KMS-11 (cell line): ENCODE measurements around the gene FIGNL2.

Source experiments
- H2AFZ ChIP-seq: fragments of 200-600 bp; sonication (generic); 2 replicates; pipeline ENCODE4 v1.6.1; 2016; ENCODE audit warnings: antibody characterized with exemption, mixed run types, low read depth
- H3K27ac ChIP-seq: fragments of 200-600 bp; sonication (generic); 2 replicates; pipeline ENCODE4 v1.6.1; 2016; ENCODE audit warnings: mild to moderate bottlenecking, mixed run types
- H3K27me3 ChIP-seq: fragments of 200-600 bp; sonication (generic); 2 replicates; pipeline ENCODE4 v1.6.1; 2017; ENCODE audit warnings: mild to moderate bottlenecking, low read depth, mixed run types, moderate library complexity; ENCODE audit not compliant: insufficient read depth
- H3K36me3 ChIP-seq: fragments of 200-600 bp; sonication (generic); 2 replicates; pipeline ENCODE4 v1.6.1; 2017; ENCODE audit warnings: mild to moderate bottlenecking, mixed run types; ENCODE audit not compliant: insufficient read depth
- H3K4me1 ChIP-seq: fragments of 200-600 bp; sonication (generic); 2 replicates; pipeline ENCODE4 v1.6.1; 2016; ENCODE audit warnings: mild to moderate bottlenecking, low read depth, mixed run types; ENCODE audit not compliant: poor library complexity, severe bottlenecking
- H3K4me2 ChIP-seq: fragments of 200-600 bp; sonication (generic); 2 replicates; pipeline ENCODE4 v1.7.0; 2016; ENCODE audit warnings: mild to moderate bottlenecking, mixed run types
- H3K4me3 ChIP-seq: fragments of 200-600 bp; sonication (generic); IDR thresholded peaks from 2 replicates; pipeline ENCODE4 v1.6.1; 2017; ENCODE audit warnings: low read depth, low read length, mixed read lengths; ENCODE audit not compliant: insufficient read depth
- H3K79me2 ChIP-seq: fragments of 200-600 bp; sonication (generic); 2 replicates; pipeline ENCODE4 v1.6.1; 2016; ENCODE audit warnings: low read depth, mixed run types; ENCODE audit not compliant: insufficient read depth
- H3K9ac ChIP-seq: fragments of 200-600 bp; sonication (generic); 2 replicates; pipeline ENCODE4 v1.6.1; 2016; ENCODE audit warnings: mild to moderate bottlenecking, mixed run types
- H4K20me1 ChIP-seq: fragments of 200-600 bp; sonication (generic); 2 replicates; pipeline ENCODE4 v1.6.1; 2016; ENCODE audit warnings: mild to moderate bottlenecking, mixed run types; ENCODE audit not compliant: insufficient read depth
- CTCF ChIP-seq: fragments of 200-600 bp; sonication (generic); conservative IDR thresholded peaks from 2 replicates; pipeline ENCODE4 v1.6.1; 2017; ENCODE audit warnings: low read depth, mild to moderate bottlenecking, antibody characterized with exemption, low read length, moderate library complexity, mixed read lengths

Gene FIGNL2

DNA sequence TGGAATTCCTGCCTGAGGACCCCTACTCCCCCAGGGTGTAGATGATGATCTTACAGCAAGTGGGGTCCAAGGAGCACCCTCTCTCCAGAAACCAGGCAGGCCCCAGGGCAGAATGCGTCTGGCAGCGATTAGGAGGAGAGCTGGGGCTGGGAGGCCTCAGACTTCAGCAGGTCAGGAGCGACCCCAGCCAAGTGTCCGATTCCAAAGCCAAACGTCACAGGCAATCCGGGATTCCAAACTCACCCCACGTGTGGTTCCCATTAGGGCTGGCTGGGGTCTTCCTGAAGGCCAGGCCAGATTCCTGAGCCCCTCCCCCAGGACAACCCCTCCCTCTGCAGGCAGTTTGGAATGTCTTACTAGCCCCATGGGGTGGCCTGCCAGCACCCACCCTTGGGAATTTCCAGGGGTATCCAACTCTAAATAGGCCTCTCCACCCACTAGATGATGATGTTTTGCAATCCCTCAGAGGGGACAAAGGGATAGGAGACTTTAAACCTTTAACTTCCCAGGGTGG, 17.3 kb upstream of the FIGNL2 start:
- no peak for TF ChIP-seq CTCF
- Histone ChIP-seq H3K27ac (no peak overlapping the region), H3K4me1 (no peaks in the 10 kb centered on the region), H3K4me2 (no peak overlapping the region), H3K4me3 (no peak overlapping the region), H3K79me2 (no peaks in the 10 kb centered on the region), H4K20me1 (no peaks in the 10 kb centered on the region), H3K36me3 (no peaks in the 10 kb centered on the region), H2AFZ (no peak overlapping the region), H3K9ac (no peak overlapping the region), H3K27me3 (peaks cover 9% of the 10 kb centered on the region; the same call in 1 of the 2 replicates)

GRCh38 chr12:51864833-51865670, 16.5 kb upstream of the FIGNL2 start:
- H3K27me3 ChIP-seq, result peaks cover 9% of the 10 kb centered on the region; the same call in 1 of the 2 replicates
- H3K4me2 ChIP-seq, result no peak overlapping the region
- TF ChIP-seq CTCF, result no peak
- no peaks in the 10 kb centered on the region for H3K36me3 ChIP-seq
- H3K4me3 ChIP-seq, result no peak overlapping the region
- H3K27ac ChIP-seq, result no peak overlapping the region
- H3K4me1 ChIP-seq, result no peaks in the 10 kb centered on the region
- no peaks in the 10 kb centered on the region for H3K79me2 ChIP-seq
- no peak overlapping the region for H2AFZ ChIP-seq
- H3K9ac ChIP-seq, result no peak overlapping the region
- no peaks in the 10 kb centered on the region for H4K20me1 ChIP-seq

DNA sequence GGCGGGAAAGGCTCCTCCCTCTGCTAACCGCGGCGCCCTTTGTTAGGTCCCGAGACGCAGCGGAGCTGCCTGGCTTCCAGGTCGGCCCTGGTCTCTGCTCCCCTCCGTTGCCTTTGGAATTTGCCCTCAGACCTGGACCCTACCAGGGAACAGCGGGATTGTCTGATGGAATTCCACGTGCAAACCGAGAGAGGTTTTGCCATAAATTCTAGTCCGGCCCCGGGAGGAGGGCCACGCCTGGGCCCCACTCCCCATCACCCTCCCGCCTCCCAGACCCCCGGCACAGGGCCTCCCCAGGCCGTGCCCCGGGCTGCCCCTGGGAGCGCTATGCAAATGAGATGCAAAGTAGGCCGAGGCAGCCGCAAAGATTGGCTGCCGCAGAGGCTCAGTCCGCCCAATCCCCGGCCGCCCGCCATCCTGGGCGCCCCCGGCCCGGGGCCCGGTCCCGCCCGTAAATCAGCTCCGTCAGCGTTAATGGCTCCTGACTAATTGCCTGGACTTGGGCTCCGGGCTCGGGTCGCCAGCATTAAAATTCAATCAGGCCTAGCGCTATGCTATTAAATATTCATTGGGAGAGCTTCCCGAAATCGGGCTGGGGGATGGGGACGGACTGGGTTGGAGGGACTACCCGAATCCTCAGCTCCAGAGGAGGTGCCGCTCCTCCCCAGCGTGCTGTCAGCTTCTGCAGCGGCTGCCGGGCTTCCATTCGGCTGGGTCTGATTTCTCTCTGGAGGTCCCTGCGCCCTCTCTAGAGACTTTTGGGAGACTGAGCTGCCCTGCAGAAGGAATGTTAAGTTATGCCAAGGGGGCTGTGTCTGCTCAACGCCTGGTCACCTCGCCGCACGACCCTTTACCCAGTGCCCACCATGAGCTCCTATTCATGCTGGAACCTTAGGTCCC, 15.7 kb upstream of the FIGNL2 start:
- no peaks in the 10 kb centered on the region for H3K36me3 ChIP-seq
- TF ChIP-seq CTCF, result no peak
- H3K79me2 ChIP-seq, result no peaks in the 10 kb centered on the region
- no peak overlapping the region for H3K9ac ChIP-seq
- H3K27ac ChIP-seq, result no peak overlapping the region
- H2AFZ ChIP-seq, result no peak overlapping the region
- H3K4me3 ChIP-seq, result no peak overlapping the region
- H3K4me2 ChIP-seq, result no peak overlapping the region
- peaks cover 9% of the 10 kb centered on the region; the same call in 1 of the 2 replicates for H3K27me3 ChIP-seq
- H4K20me1 ChIP-seq, result no peaks in the 10 kb centered on the region
- no peaks in the 10 kb centered on the region for H3K4me1 ChIP-seq

DNA sequence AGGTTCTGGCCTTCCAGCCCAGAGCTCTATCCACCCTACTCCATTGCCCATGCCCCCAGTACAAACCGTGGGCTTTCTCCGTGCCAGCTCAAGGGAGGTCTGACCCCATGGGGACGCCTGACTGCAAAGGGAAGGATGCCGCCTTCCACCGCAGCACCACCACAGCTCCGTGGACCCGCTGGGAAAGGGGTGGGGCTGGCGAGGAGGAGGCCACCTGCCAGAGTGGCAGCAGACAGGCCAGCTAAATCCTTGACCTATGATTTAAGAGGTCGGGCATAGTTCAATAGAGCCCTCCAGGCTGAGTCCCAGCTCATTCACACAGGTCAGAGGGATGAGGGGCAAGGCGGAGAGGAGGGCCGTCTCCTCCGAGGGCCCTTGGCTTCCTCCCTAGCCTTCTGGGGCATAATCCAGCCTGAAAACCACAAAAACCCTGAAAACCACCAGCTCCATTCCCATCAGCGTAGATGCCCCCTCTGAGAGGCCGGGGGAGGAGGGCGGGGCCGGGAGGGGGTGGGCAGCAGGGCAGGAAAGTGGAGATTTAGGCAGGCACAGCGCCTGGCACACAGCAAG, 14.9 kb upstream of the FIGNL2 start:
- Histone ChIP-seq H3K36me3 (no peaks in the 10 kb centered on the region), H3K79me2 (no peaks in the 10 kb centered on the region), H3K4me3 (no peak overlapping the region), H3K27ac (no peak overlapping the region), H3K4me2 (no peak overlapping the region), H3K9ac (no peak overlapping the region), H3K27me3 (peaks cover 9% of the 10 kb centered on the region; the same call in 1 of the 2 replicates), H3K4me1 (no peaks in the 10 kb centered on the region), H4K20me1 (no peaks in the 10 kb centered on the region), H2AFZ (no peak overlapping the region)
- no peak for TF ChIP-seq CTCF
